HPDE6-E6E7 (cell line): ENCODE measurements around the gene TRIM44.

ENCODE experiments used
- DNase-seq: peaks from one replicate; pipeline ENCODE4 v3.0.0; 2011; ENCODE audit warnings: missing footprints; ENCODE audit errors: extremely low spot score

The TRIM44 gene

DNA sequence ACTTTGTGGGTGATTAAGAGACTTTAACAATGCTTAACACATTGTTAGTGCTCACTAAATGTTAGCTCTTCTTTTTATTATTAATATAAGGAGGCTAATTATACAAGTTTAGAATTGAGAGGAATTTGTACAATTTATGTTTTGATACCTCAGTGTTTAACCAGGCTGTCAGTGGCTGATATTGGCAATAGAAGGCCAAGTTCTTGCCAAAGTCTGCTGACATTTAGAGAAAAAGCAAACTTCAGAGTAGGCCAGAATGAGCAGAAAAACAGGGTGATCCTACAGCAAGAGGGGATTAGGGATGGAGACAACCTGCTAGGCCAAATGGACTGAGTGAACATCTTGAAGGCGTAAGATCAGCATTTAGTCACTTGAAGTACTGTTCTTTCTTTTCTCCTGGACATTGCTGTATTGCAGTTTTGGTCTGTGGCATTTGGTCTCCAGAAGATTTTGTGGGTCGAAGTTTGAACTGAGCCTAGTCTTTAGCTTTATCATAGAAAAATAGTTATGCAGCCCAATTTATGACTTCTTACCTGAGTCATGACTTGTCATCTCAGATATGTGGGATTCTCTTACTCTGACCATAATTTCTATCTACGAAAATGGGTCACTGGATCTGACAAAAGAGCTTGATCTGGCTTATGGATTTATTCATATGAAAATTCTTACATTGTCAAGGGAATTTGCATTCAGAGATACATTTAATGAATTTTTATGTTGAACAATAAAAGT lies 9.0 kb downstream of the TRIM44 start:
- DNase-seq: no peak

DNA sequence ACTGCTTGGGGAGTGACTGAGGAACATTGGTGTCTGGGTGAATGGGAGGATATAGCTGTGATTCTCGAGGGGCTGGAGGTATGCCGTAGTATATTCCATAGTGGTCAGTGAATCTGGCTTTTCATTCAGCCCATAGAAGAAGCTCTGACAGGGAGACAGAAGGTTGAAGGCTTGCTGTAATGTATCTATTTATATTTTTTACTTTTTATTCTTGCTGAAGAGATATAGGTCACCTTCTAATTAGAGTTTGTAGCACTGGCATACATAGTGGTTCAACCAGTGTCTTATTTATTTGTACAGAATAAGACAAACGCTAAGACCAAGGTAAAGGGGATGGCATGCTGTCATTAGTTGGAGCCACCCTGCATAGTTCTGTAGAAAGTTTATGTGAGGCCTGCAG lies 10.0 kb downstream of the TRIM44 start:
- DNase-seq: no peak

DNA sequence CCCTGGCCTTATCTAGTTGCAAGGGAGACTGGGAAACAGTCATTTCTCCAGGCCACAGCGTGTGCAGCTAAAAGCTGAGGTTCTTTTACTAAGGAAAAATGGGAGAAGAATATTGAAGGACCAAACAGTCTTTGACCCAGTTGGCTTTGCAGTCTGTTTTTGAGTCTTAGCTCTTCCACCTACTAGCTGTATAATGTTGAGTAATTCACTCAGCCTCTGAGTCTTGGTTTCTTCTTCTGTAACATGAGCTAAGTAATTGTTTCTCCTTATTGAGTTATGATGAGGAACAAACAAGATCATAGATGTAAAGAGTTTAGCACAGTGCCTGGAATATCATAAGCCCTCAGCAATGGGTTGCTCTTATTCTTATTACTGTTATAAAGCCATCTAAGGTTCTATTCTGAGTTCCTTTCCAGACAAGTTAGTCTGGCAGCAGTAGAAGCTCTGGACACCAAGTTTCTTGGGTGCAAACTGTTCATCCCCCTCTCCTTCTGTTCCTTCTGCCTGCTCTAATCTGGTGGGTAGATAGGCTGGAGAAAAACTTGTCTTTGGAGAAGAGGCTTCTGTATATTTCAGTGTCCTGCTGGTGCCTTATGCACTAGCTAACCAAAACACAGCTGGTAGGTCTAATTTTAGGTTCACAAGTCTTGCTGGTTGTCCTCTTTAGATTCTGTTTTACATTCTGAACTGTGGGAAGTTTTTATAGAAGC lies 13.5 kb downstream of the TRIM44 start:
- DNase-seq: no peak

DNA sequence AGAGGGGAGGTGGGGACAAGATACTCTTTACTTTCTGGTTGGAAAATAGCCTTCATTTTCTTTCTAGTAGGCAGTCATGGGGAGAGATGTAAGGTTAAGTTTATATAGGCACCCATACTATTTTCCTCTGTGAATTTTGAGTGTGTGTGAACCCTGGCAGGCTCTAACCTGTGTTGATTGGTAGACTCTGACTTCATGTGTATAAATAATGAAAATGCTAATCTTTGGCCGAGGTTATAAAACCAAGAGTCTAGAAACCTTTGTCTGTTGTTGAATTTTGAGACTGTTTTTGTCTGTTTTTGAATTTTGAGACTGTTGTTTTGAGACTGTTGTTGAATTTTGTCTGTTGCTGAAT lies 14.0 kb downstream of the TRIM44 start:
- DNase-seq: no peak

DNA sequence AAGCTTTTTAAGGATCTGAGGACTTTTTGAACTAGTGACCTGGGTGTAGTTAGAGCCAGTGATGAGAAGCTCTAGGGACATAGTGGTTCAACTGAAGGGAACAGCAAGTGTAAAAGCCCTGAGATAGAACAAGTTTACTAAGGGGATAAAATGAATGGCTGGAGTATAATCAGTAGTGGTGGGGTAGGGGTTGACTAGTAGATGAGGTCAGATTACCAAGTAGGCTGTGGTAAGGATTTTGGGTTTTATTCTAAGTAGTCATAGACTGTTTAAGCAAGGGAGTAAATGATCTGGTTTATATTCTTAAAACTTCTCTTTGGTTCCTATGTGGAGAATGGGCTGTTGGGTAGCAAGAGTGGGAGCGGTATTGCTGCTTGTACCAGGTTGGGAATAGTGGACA lies 15.3 kb downstream of the TRIM44 start:
- DNase-seq: no peak

DNA sequence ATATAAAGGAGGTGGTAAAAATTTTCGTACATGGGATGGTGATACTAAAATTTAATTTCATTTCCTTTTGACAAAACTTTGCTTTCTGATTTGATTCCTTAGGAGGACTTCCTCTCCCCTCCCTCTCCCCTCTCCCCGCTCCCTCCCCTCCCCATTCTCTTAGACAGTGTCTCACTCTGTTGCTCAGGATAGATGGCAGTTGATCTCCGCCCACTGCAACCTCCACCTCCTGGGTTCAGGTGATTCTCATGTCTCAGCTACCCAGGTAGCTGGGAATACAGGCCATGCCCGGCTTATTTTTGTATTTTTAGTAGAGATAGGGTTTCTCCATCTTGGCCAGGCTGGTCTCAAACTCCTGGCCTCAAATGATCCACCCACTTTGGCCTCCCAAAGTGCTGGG lies 15.9 kb downstream of the TRIM44 start:
- DNase-seq: no peak

DNA sequence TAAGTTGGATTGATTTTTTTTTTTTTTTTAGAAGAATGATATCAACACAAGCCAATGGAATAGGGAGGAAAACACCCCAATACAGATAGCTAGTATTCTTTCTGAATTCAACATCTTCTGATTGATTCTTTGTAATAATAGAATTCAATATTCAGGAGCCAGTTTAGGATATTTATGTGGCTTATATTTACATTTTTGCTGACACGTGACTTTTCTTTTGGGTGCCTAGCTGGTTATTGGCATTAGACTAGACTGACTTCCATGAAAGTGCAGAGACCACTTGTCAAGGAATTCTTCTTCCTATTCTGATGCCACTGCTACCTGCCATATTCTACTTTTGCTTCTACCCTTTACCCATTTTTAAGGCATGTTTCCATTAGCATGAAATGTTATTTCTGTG lies 16.4 kb downstream of the TRIM44 start:
- no peak for DNase-seq

DNA sequence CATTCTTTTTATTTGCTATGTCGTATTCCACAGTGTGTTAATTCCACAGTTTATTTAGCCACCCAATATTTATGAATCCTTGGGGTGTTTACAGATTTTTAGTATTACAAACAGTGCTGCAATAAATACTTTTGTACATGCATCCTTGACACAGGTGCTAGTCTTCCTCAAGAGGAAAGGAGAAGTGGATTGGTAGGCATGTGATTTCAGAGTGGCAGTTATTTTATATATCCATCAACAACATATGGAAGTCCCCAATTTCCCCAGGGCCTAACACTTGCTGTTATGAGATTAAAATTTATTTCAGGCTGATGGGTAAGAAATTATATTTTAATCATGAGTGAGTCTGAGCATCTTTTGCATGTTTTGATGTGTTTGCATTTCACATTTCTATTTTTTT lies 17.9 kb downstream of the TRIM44 start:
- no peak for DNase-seq

DNA sequence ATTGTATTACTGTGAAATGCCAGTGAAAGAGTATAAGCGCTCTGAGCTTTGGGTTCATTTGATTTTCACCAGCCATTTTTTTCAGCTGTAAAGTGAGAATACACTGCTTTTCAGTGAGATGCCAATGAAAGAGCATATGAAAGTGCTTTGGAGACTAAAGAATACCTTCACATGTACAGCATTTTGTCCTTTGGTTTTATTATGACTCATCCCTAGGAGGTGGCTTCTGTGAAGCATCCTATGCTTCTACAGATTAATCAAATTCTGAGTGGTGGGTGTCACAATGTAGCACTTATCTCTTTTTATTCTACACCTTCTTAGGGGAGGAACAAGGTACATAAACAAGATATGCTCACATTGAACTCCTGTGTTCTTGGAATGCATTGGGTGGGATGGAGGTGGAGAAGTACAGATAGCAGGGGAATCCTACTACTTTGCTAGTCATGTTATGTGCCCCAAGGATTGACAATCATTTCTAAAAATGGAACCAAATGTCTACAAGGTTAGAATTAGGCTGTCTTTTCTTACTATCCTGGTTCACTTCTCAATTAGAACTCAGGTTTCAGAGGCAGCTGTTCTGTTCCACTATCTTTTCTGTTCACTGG lies 18.7 kb downstream of the TRIM44 start:
- DNase-seq: no peak

DNA sequence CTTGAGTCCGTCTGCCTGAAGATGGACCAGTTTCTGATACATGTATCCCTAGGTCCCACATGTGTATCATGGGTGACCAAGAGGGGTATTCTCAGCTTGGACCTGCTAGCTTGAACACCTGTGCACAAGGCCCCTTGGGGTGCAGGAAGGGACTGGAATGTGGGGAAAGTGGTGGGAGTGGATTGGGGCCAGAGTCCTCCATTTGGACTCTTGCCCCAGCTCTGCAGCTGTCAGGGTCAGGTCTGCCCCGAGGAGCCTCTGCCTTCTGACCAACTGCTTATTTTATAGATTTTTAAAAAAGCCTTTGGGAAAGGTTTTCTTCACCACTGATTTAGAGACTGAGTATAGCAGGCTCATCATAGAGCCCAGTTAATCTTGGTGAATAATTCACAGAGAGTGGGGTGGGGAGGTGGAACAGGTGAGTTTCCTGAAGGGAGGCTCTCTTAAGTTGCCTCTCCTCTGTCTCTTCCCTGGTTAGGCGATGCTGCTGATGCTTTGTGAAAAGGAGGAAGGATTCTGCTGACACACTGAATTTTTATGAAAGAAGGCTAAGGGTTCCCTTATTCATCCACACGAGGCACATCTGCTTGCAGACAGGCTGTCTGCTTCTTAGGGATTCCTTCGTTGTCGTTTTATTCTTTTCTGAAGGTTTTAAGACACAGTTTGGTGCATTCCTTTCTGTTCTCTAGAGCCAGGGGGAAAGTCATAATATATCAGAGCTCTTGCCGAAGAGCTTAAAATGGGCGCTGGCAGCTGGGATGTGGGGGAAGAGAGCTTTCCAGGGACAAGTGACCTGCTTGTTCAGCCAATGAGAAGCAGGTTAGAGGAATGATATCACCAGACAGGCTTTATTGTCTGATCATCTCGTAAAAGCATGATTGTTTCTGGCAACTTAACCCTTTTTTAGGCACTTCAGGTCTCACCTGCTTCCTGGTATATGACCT lies 19.9 kb downstream of the TRIM44 start:
- no peak for DNase-seq

DNA sequence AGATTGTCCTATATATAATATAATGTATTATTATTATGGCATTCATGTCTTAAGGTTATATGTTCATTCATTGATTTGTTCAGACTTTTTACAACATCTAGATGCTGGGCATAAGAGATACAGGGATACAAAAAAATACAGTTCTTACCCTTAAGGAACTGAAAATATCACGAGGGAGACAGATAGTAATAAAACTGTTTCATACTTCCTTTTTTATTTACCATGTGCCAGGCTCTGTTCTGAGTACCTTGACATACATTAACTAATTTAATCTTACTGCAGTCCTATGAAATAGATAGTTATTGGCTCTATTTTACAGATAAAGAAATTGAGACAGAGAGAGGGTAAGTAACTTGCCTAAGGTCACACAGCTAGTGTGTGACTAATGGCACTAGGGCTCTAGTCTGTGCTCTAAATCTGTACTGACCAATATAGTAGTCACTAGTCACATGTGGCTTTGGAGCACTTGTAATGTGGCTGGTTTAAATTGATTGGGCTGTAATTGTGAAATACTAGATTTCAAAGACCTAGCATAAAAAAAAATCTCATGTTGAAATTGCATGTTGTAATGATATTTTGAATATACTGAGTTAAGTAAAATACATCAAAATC lies 21.3 kb downstream of the TRIM44 start:
- no peak for DNase-seq

DNA sequence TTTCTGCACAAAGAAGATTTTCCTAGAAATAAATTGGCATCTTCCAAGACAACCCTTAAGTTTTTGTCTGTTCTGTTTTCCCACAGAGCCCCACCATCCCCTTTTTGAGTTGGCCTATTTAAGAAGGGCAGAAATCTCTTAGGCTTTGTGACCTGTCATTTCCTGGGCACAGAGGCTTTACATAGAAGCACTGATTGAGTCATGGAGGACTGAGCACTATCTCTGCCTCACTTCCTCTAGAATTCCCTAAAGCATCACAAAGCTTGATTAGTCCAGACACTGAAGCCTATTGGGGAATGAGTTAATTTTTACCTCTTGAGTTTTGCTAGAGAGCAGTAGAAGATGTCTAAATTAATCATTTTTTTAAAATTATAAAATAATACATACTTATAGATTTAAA lies 25.4 kb downstream of the TRIM44 start:
- DNase-seq: no peak

DNA sequence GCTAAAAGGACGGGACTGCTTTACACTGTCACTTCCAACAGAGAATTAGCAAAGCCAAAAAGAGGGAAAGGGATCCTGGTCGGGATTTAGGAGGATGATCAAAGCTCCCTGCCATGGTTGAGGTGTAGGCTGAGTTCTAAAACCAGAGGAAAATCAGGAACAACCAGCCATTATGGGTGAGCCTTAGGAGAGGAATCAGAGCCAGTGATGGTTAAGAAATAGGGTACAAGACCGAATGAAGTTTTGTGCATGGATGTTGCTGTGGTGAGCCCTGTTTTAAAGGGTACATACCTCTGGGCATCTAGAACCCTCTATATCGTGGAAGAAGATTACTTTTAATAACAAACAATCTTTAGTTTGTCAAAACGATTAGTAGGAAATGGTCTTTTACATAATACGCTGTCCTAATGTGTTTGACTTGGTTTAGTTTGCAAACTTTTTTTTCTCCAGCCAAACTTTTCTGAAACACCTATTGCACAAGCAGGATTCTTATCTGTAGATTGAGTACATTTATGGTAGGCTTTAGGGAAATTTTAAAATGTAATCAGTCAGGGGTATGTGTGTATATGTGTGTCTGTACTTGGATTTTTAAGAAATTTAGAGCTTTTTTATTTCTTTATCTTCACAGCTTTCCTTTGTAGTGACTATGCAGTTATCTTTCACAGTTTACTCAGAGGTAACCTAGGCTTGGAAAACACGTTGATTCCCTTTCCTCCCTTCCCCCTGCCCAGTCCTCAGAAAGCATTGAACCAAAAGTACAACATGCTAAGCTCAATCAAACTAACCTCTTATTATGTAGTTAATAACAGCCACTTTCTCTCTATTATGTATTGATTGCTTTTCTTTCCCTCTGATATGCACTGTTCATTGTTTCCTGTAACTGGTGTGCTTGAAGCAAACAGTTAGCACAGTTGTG lies 26.8 kb downstream of the TRIM44 start:
- no peak for DNase-seq

DNA sequence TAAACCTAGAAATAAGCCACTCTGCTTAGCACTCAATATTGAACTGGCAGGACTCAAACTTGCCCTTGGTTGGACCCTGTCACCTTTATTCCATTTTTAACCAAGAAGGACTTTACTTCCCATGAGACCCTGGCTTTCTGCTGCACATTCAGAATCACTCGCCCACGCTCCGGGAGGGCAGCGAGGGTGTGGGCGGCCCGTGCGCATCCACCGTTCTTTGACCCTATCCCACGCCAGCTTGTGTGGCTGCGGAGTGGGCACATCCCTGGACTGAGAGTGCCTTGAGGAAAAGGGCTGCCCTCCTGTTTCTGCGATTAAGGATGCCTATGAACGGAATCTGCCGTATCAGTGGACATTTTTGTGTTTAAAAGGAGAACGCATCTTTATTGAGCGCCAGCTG lies 39.6 kb downstream of the TRIM44 start:
- no peak for DNase-seq

DNA sequence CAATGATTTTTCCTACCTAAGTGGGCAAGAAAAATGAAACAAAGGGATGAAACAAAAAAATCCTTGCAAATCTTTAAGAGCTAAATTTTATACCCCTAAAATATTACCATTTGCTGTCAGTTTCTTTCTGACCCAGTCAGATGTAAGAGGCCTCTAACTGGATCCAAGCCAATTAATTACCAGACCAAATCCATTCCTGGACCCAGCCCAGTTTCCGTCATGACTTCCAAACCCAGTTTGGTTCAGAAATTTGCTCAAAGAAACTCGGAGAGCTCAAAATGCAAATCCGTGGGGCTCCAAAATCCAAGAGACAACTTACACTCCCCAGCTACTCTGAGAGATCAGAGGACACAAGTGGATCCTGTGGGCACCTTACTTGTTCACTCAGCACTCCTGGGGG lies 46.8 kb downstream of the TRIM44 start:
- no peak for DNase-seq

DNA sequence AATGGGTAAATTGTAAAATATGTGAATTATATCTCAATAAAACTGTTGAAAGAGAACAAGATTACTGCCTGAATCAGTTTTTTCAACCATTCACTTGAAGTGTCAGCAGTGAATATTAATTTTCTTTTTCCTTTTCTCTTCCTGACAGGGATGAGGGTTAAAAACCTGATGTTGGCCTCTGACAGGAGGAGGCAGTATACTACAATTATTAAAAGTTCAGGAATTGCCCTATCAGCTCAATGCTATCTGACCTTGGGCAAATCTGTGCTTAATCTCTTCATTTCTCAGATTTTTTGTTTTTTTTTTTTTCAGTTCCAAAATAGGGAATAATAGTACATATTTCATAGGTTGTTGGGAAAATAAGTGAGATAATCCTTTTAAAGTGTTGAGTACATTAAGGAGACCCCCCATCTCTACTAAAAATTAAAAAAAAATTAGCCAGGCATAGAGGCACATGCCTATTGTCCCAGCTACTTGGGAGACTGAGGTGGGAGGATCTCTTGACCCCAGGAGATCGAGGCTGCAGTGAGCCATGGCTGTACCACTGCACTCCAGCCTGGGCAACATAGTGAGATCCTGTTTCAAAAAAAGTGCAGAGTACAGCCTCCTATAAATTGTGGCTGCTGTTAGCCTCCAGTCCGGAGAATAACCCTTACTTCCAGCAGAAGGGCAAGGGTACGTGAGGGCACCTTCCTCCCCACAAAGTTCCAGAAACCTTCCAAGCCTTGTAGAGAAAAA lies 48.8 kb downstream of the TRIM44 start:
- no peak for DNase-seq

DNA sequence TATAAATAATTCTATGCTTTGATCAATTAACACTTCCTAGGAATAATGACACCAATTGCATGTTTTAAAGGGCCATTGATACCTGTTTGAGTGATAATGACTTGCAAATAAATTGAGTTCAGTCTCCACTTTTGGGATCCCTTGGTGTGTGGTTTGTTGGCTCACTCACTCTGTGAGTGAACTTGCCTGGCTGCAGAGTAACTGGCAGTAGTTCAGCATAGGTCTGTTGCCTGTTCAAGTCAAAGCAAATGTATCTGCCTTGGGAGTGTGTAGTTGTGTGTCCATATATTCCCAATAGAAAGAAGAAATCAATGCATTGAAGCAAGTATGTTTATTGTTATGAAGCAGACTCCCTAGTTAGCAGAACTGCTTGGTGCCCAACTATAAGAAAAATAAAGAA lies 49.3 kb downstream of the TRIM44 start:
- DNase-seq: no peak

DNA sequence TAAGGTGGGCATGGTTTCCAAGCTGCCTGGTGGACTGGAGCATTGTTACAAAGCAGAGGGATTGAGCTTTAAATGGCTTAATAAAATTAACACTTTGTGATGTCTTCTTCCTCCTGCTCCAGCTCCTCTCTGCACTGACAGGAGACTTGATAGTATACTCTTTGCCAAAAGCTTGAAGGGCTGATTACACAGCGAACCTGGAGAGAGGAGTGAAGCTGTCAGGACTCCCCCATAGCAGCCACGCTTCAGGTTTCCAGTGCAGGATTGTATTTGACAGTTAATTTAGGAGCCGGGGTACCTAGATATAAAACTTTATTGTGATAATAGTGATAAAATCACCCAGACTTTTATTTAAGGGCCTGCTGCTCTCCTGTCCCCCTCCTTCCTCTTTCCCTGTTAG lies 50.0 kb downstream of the TRIM44 start:
- no peak for DNase-seq

DNA sequence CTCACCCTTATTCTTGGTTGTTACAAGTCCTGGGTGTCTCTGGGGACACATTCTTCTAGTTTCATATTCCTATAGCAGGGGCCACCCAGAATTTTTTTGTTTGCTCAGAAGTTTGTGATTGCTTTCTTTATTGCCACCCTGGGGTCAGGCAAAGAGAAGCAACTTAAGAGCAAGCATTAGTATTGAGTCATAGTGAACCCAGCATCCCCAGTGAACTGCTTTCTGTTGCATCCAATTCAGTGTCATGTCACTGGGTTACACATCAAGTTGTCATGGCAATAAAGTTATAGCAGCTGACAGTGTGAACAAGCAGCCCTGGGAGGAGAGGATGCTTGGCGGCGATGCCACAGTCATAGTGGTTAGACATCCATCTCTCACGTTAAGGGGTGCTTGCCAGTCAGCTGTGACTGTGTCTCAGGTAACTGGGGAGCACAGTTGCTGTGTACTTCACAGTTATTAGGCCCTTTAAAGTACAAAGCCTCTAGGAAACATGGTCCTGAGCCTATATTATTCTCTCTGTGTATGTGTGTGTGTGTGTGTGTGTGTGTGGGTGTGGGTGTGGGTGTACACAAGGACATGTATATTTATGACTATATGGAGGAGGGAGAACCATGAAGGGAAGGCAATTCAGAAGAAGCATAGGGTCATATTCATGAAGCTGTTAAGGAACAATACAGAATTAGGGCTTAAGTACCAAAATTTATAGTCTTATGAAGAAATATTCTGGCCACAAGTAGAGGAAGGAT lies 52.5 kb downstream of the TRIM44 start:
- DNase-seq: no peak
